Central memory CD8-positive, alpha-beta T cell (primary cell): ENCODE data around the gene GPER1.

ENCODE experiments used
- ATAC-seq: fragments of 150-1000 bp; cut with Tn5 transposase; replicated peaks from 2 replicates; pipeline ENCODE4 v1.10.0; 2022; ENCODE audit warnings: mild to moderate bottlenecking, moderate FRiP score, moderate number of reproducible peaks; ENCODE audit not compliant: poor library complexity, severe bottlenecking; ENCODE audit errors: extremely low read depth
- DNase-seq, 2 donors: peaks; one replicate each; pipeline ENCODE4 v3.0.0; 2021; ENCODE audit warnings: low spot score in 2 of 2
- H3K27ac Mint-ChIP-seq: one replicate; pipeline ENCODE4 v1.8.0; 2022; ENCODE audit warnings: low read depth, mild to moderate bottlenecking, moderate library complexity, mixed read lengths
- H3K27me3 Mint-ChIP-seq: one replicate; pipeline ENCODE4 v1.8.0; 2022; ENCODE audit warnings: mixed read lengths
- H3K36me3 Mint-ChIP-seq: one replicate; pipeline ENCODE4 v1.8.0; 2022; ENCODE audit warnings: mild to moderate bottlenecking, moderate library complexity, mixed read lengths; ENCODE audit not compliant: insufficient read depth
- H3K4me1 Mint-ChIP-seq: one replicate; pipeline ENCODE4 v1.8.0; 2022; ENCODE audit warnings: mixed read lengths
- H3K4me3 Mint-ChIP-seq: one replicate; pipeline ENCODE4 v1.8.0; 2022; ENCODE audit warnings: mild to moderate bottlenecking, moderate library complexity, mixed read lengths
- H3K9me3 Mint-ChIP-seq: one replicate; pipeline ENCODE4 v1.8.0; 2022; ENCODE audit warnings: mixed read lengths

The GPER1 gene

GRCh38 chr7:1056785-1057410, 31.0 kb upstream of the GPER1 start:
- no peaks in the 10 kb centered on the region for H3K27me3 Mint-ChIP-seq
- no peaks in the 10 kb centered on the region for H3K4me1 Mint-ChIP-seq
- H3K4me3 Mint-ChIP-seq, result no peak overlapping the region
- ATAC-seq (no peak), DNase-seq (no peak)
- H3K9me3 Mint-ChIP-seq, result no peaks in the 10 kb centered on the region
- no peak overlapping the region for H3K27ac Mint-ChIP-seq
- H3K36me3 Mint-ChIP-seq, result no peaks in the 10 kb centered on the region

DNA sequence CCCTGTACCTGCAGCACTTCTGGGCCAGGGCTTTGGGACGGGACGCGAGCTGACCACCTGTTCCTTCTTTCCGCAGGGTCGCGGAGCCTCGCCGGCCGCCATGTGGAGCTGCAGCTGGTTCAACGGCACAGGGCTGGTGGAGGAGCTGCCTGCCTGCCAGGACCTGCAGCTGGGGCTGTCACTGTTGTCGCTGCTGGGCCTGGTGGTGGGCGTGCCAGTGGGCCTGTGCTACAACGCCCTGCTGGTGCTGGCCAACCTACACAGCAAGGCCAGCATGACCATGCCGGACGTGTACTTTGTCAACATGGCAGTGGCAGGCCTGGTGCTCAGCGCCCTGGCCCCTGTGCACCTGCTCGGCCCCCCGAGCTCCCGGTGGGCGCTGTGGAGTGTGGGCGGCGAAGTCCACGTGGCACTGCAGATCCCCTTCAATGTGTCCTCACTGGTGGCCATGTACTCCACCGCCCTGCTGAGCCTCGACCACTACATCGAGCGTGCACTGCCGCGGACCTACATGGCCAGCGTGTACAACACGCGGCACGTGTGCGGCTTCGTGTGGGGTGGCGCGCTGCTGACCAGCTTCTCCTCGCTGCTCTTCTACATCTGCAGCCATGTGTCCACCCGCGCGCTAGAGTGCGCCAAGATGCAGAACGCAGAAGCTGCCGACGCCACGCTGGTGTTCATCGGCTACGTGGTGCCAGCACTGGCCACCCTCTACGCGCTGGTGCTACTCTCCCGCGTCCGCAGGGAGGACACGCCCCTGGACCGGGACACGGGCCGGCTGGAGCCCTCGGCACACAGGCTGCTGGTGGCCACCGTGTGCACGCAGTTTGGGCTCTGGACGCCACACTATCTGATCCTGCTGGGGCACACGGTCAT, 30.3 kb upstream of the GPER1 start:
- Mint-ChIP-seq H3K36me3 (no peaks in the 10 kb centered on the region), H3K9me3 (no peaks in the 10 kb centered on the region), H3K4me3 (no peak overlapping the region), H3K4me1 (no peaks in the 10 kb centered on the region), H3K27ac (no peak overlapping the region), H3K27me3 (no peaks in the 10 kb centered on the region)
- no peak for DNase-seq
- no peak for ATAC-seq

DNA sequence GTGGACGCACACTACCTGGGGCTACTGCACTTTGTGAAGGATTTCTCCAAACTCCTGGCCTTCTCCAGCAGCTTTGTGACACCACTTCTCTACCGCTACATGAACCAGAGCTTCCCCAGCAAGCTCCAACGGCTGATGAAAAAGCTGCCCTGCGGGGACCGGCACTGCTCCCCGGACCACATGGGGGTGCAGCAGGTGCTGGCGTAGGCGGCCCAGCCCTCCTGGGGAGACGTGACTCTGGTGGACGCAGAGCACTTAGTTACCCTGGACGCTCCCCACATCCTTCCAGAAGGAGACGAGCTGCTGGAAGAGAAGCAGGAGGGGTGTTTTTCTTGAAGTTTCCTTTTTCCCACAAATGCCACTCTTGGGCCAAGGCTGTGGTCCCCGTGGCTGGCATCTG, 29.6 kb upstream of the GPER1 start:
- H3K4me1 Mint-ChIP-seq, result no peaks in the 10 kb centered on the region
- no peak overlapping the region for H3K27ac Mint-ChIP-seq

DNA sequence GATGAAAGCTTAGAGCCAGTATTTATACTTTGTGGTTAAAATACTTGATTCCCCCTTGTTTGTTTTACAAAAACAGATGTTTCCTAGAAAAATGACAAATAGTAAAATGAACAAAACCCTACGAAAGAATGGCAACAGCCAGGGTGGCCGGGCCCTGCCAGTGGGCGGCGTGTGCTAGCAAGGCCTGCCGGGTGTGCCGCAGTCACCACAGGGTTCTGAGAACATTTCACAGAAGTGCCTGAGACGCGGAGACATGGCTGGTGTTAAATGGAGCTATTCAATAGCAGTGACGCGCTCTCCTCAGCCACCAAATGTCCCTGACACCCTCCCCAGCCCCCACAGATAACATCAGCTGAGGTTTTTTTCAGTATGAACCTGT, 29.1 kb upstream of the GPER1 start:
- Mint-ChIP-seq H3K4me3 (no peak overlapping the region), H3K4me1 (no peaks in the 10 kb centered on the region), H3K27me3 (no peaks in the 10 kb centered on the region), H3K27ac (no peak overlapping the region), H3K36me3 (no peaks in the 10 kb centered on the region), H3K9me3 (no peaks in the 10 kb centered on the region)
- ATAC-seq (no peak), DNase-seq (no peak)

More for the DNA sequence above, 29.6 kb upstream of the GPER1 start:
- DNase-seq, result no peak
- Mint-ChIP-seq H3K27me3 (no peaks in the 10 kb centered on the region), H3K9me3 (no peaks in the 10 kb centered on the region), H3K4me3 (no peak overlapping the region), H3K36me3 (no peaks in the 10 kb centered on the region)
- no peak for ATAC-seq

DNA sequence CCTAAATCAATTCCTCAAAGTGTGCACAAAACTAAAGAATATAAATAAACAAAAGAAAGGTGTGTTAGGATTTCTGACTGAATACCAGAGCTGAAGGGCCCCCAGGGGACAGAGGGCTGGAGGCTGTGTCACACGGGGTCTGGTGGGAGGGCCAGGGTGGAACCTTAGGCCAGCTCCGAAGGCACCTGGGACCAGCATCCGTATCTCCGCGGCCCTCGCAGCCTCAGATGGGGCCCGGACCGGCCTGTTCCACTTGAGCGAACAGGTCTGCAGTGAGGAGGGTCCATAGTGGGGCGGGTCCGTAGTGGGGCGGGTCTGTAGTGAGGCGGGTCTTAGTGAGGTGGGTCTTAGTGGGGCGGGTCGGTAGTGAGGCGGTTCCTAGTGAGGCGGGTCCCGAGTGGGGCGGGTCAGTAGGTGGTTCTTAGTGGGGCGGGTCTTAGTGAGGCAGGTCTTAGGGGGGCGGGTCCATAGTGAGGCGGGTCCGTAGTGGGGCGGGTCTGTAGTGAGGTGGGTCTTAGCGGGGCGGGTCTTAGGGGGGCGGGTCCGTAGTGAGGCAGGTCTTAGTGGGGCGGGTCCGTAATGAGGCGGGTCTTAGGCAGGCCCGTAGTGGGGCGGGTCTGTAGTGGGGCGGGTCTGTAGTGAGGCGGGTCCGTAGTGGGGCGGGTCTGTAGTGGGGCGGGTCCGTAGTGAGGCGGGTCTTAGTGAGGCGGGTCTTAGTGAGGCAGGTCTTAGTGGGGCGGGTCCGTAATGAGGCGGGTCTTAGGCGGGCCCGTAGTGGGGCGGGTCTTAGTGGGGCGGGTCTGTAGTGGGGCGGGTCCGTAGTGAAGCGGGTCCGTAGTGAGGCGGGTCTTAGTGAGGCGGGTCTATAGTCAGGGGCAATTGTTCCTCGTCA, 28.5 kb upstream of the GPER1 start:
- Mint-ChIP-seq H3K9me3 (no peaks in the 10 kb centered on the region), H3K4me1 (no peaks in the 10 kb centered on the region), H3K27ac (no peak overlapping the region), H3K4me3 (no peak overlapping the region), H3K36me3 (no peaks in the 10 kb centered on the region), H3K27me3 (no peaks in the 10 kb centered on the region)
- DNase-seq, result no peak
- no peak for ATAC-seq

GRCh38 chr7:1060315-1061072, 27.4 kb upstream of the GPER1 start:
- H3K4me1 Mint-ChIP-seq, result peaks cover 4% of the 10 kb centered on the region
- no peaks in the 10 kb centered on the region for H3K36me3 Mint-ChIP-seq
- H3K4me3 Mint-ChIP-seq, result no peak overlapping the region
- no peaks in the 10 kb centered on the region for H3K27me3 Mint-ChIP-seq
- H3K9me3 Mint-ChIP-seq, result no peaks in the 10 kb centered on the region
- no peak overlapping the region for H3K27ac Mint-ChIP-seq
- DNase-seq (no peak), ATAC-seq (no peak)

GRCh38 chr7:1061180-1061579, 26.7 kb upstream of the GPER1 start:
- Mint-ChIP-seq H3K4me3 (no peak overlapping the region), H3K36me3 (no peaks in the 10 kb centered on the region), H3K27ac (no peak overlapping the region), H3K9me3 (no peaks in the 10 kb centered on the region), H3K4me1 (peaks cover 8% of the 10 kb centered on the region), H3K27me3 (no peaks in the 10 kb centered on the region)
- no peak for DNase-seq
- no peak for ATAC-seq

DNA sequence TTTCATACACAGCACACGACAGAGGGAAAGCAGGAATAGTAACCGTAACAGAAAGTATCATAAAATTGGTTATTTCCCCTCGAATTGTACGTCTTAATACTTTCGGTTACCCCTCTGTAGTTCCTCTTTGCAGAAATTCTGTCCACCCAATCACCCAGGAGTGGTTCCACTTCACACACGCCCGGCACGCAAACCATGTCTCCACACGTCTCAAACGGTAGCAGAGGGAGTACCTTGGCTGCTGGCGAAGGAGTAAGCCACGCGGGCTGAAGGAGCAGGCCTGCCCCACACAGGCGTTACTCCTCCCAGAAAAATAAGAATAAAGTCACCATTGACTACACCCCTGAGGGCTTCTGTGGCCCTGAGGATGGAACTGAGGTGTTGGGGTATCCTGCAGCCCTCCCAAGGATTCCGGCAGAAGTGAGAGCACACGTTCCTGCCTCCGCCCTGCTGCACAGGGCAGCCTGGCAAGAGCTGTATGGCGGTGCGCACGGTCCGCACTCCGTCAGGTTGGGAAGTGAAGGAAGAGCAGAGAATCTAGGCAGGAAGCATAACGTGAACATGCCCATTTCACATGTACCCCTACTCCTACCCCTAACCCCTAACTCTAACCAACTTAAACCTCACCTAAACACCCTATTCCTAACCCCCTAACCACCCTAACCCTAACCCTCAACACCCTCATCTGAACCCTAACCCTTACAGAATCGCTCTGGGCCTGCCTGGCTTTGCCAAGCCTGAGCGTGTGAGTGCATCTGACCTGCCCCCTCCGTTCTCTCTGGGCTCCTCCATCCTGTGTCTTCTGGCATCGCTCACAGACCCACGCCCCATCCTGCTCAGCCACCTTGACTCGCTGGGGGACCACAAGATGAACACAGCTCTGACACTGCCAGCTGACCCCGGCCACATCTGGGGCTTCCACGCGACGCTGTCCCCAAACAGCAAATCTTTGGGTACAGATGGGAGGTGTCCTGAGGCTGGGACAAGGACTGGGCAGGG, 25.3 kb upstream of the GPER1 start:
- H3K4me1 Mint-ChIP-seq, result peaks cover 8% of the 10 kb centered on the region
- DNase-seq (no peak), ATAC-seq (no peak)
- peaks cover 4% of the 10 kb centered on the region for H3K36me3 Mint-ChIP-seq
- no peak overlapping the region for H3K4me3 Mint-ChIP-seq
- no peaks in the 10 kb centered on the region for H3K27me3 Mint-ChIP-seq
- no peak overlapping the region for H3K27ac Mint-ChIP-seq
- no peaks in the 10 kb centered on the region for H3K9me3 Mint-ChIP-seq

DNA sequence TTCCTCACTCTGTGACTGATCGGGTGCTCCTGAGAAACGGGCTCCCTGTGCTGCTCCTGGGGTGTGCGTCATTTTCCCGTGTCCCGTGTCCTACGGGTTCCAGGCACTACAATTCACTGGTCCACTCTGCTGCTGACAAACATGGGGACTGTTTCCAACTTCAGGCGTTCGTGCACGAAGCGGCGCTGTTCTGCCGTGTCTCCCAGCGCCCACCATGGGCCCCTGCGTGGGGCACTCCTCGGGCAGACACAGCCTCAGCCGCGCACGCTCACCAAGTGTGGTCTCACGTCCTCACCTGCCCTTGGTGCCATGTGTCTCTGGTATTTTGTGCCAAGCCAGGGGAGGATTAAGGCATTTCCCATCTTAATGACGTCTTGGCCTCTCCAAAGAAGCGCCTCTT, 24.6 kb upstream of the GPER1 start:
- H3K27ac Mint-ChIP-seq, result no peak overlapping the region
- peaks cover 4% of the 10 kb centered on the region for H3K36me3 Mint-ChIP-seq

DNA sequence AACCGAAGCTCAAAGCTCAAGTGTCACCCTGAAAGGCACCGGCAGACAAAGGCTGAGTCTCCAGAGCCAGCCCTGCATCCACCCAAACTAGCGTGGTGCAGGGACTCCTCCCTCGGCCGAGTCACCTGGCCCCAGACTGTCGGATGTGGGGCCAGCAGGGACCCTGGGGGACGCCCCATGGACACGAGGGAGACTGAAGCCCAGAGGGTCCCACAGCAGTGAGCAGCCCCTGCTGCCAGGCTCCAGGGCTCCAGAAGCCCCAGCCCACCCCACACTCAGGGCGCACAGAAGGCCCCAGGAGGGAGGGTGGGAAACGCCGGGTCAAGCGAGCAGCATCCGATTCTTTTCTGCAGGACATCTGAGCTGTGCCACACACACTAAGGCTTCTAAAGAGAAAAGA, 23.3 kb upstream of the GPER1 start:
- ATAC-seq, result no peak
- Mint-ChIP-seq H3K27me3 (no peaks in the 10 kb centered on the region), H3K9me3 (no peaks in the 10 kb centered on the region), H3K4me3 (no peak overlapping the region), H3K27ac (no peak overlapping the region), H3K4me1 (peaks cover 8% of the 10 kb centered on the region), H3K36me3 (peaks cover 4% of the 10 kb centered on the region)
- DNase-seq, result no peak

More for the DNA sequence above, 24.6 kb upstream of the GPER1 start:
- DNase-seq, result no peak
- Mint-ChIP-seq H3K27me3 (no peaks in the 10 kb centered on the region), H3K4me3 (no peak overlapping the region), H3K4me1 (peaks cover 8% of the 10 kb centered on the region), H3K9me3 (no peaks in the 10 kb centered on the region)
- no peak for ATAC-seq

GRCh38 chr7:1065263-1065584, 22.7 kb upstream of the GPER1 start:
- H3K9me3 Mint-ChIP-seq, result no peaks in the 10 kb centered on the region
- H3K27me3 Mint-ChIP-seq, result no peaks in the 10 kb centered on the region
- H3K27ac Mint-ChIP-seq, result no peak overlapping the region
- H3K36me3 Mint-ChIP-seq, result peaks cover 4% of the 10 kb centered on the region
- DNase-seq (no peak), ATAC-seq (no peak)
- H3K4me3 Mint-ChIP-seq, result no peak overlapping the region
- peaks cover 8% of the 10 kb centered on the region for H3K4me1 Mint-ChIP-seq
